GM19239 (cell line): Measurements from ENCODE around the gene DOK1.

Source experiments
- DNase-seq: peaks from one replicate; pipeline ENCODE4 v3.0.0; 2011; ENCODE audit warnings: low spot score; ENCODE audit not compliant: insufficient read length
- FAIRE-seq: peaks from 2 replicates; lab custom pipeline; 2011; peaks lifted over from hg19 to GRCh38; lab: Jason Lieb, UNC

The DOK1 gene

GRCh38 chr2:74553892-74554819, at the start of gene DOK1, which contains the start of gene LOXL3:
DOK1 (plus strand) TSS chr2:74554720; CDS start chr2:74554755, 35 bp downstream.
LOXL3 (minus strand) TSS chr2:74553942; CDS start chr2:74552634, 1,308 bp downstream.
- FAIRE-seq (peak; percentile 87), DNase-seq (peak; percentile 75)

- DNase-seq (no peak), FAIRE-seq (no peak)
These were observed 48.9 kb upstream of the DOK1 start for GRCh38 chr2:74505448-74506246.

GRCh38 chr2:74507145-74507925, 47.2 kb upstream of the DOK1 start, which contains the start of gene PCGF1:
PCGF1 (minus strand) TSS chr2:74507695; CDS start chr2:74507668, 27 bp downstream.
- FAIRE-seq (peak; percentile 95), DNase-seq (peak; percentile 93)

GRCh38 chr2:74507926-74508520, 46.5 kb upstream of the DOK1 start:
- DNase-seq: no peak
- no peak for FAIRE-seq

- FAIRE-seq: no peak
- DNase-seq: no peak
These were observed 44.2 kb upstream of the DOK1 start for GRCh38 chr2:74510272-74510671.

GRCh38 chr2:74511104-74511989, 43.2 kb upstream of the DOK1 start:
- FAIRE-seq (no peak), DNase-seq (no peak)

- FAIRE-seq: no peak
- no peak for DNase-seq
These were observed 41.5 kb upstream of the DOK1 start for GRCh38 chr2:74512744-74513604.

GRCh38 chr2:74513605-74514367, 40.7 kb upstream of the DOK1 start:
- DNase-seq: no peak
- no peak for FAIRE-seq

GRCh38 chr2:74514368-74515270, 39.9 kb upstream of the DOK1 start, which contains the start of gene TLX2:
TLX2 (plus strand) TSS chr2:74514450; CDS start chr2:74514807, 357 bp downstream.
- FAIRE-seq: peak; percentile 14

GRCh38 chr2:74515271-74515980, 39.1 kb upstream of the DOK1 start:
- no peak for DNase-seq
- FAIRE-seq: no peak

More at GRCh38 chr2:74514368-74515270, 39.9 kb upstream of the DOK1 start, which contains the start of gene TLX2:
- no peak for DNase-seq

GRCh38 chr2:74515981-74516633, 38.4 kb upstream of the DOK1 start:
- no peak for FAIRE-seq
- peak; percentile 79 for DNase-seq

GRCh38 chr2:74516650-74517049, 37.9 kb upstream of the DOK1 start:
- no peak for FAIRE-seq

GRCh38 chr2:74522516-74522915, 32.0 kb upstream of the DOK1 start:
- no peak for DNase-seq
- FAIRE-seq: no peak

More at GRCh38 chr2:74516650-74517049, 37.9 kb upstream of the DOK1 start:
- no peak for DNase-seq

- DNase-seq: no peak
- FAIRE-seq: no peak
These were observed 30.5 kb upstream of the DOK1 start for GRCh38 chr2:74524005-74524404.
